ENCODE measurements around the gene WDFY1. TPM values are rescaled to one million over a fixed set of nuclear protein-coding genes. Genes with fewer than 3 reads are reported as not detected.

The WDFY1 gene
- total and polyA plus RNA-seq, 9 of the 15 experiments (the other 6 are each of a cell fraction or from before 2014, with no cell fraction given) = 5.4 to 27.6 (median 17.5) TPM

DNA sequence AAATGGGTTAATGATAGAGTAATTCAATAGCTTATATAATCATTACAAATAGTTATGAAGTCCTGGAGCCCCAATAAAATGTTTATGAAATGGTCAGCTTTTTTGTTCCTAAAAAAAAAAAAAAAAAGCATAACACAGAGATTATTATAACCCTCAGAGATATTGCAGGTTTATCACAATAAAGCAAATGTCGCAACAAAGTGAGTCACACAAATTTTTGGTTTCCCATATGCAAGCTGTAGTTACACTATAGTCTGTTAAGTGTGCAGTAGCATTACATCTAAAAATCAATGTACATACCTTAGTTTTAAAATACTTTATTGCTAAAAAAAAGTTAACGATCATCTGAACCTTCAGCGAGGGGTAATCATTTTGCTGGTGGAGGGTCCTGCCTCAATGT, 20.0 kb downstream of the WDFY1 start (continued):
- no peak for TF ChIP-seq PURB (CRISPR knock-in tag; IDR thresholded peaks at IDR 0.05; ENCODE audit: low read depth)
- TF ChIP-seq ZKSCAN1 (IDR thresholded peaks at IDR 0.05; ENCODE audit: low read depth, low read length) = no peak

GRCh38 chr2:223923976-223924375, 21.2 kb downstream of the WDFY1 start:
- Histone ChIP-seq H3K79me2 (ENCODE audit: control insufficient read depth, insufficient read depth, low read length) (no peaks in the 10 kb centered on the region; the same call in 2 of the 3 replicates), H3K9me3 (replicated peaks; ENCODE audit: control insufficient read depth, insufficient read depth, low read depth, low read length) (0 out of 2 replicates have a peak, but pooled peaks cover 2% of the 10 kb centered on the region), H3K9ac (ENCODE audit: insufficient read depth in 1 of 2, low read depth in 2 of 2, low read length in 2 of 2) (no peak overlapping the region), H3K4me1 (replicated peaks in 1 of 2; ENCODE audit: control insufficient read depth in 2 of 2, insufficient read depth in 2 of 2, low read length in 2 of 2) (0 out of 5 replicates have a peak, but pooled peaks cover 0 to 3% of the 10 kb centered on the region in 2 experiments), H3K4me2 (ENCODE audit: insufficient read depth, low read length) (no peak overlapping the region), H4K20me1 (replicated peaks; ENCODE audit: control insufficient read depth, insufficient read depth, low read length) (no peaks in the 10 kb centered on the region; the same call in 1 of the 2 replicates), H3K36me3 (ENCODE audit: control insufficient read depth, insufficient read depth, low read length) (no peaks in the 10 kb centered on the region), H3K27me3 (ENCODE audit: control insufficient read depth in 2 of 2, insufficient read depth in 2 of 2, low read length in 2 of 2) (no peaks in the 10 kb centered on the region), H2AFZ (ENCODE audit: low read depth, low read length) (no peak overlapping the region), H3K9me1 (ENCODE audit: control insufficient read depth, insufficient read depth, low read length) (no peaks in the 10 kb centered on the region), H3K27ac (ENCODE audit: extremely low read depth, low read depth, low read length) (no peak overlapping the region), H3K4me3 (no peak overlapping the region)
- DNase-seq (ENCODE audit: extremely low read depth in 1 of 4, low spot score in 3 of 4) = no peak
- POLR2A ChIA-PET = no interaction called here
- WGBS (ENCODE audit: insufficient coverage, low coverage, missing lambda C conversion rate) = 39% methylated on average over 2 of the region's 2 CpGs
- intact Hi-C loops (cut with micrococcal nuclease) (no loop called here), in situ Hi-C loops (cut with MboI) (no loop called here)
- no peak for ATAC-seq
- CTCF ChIA-PET (ENCODE audit: low intra/inter-chr PET ratio) = no interaction called here
- BruUV-seq (replicated peaks) = no TSS peak
- FAIRE-seq = no peak
- TF ChIP-seq ZSCAN32 (CRISPR knock-in tag; IDR thresholded peaks at IDR 0.05) = no peak
- TF ChIP-seq, protein P1, sequence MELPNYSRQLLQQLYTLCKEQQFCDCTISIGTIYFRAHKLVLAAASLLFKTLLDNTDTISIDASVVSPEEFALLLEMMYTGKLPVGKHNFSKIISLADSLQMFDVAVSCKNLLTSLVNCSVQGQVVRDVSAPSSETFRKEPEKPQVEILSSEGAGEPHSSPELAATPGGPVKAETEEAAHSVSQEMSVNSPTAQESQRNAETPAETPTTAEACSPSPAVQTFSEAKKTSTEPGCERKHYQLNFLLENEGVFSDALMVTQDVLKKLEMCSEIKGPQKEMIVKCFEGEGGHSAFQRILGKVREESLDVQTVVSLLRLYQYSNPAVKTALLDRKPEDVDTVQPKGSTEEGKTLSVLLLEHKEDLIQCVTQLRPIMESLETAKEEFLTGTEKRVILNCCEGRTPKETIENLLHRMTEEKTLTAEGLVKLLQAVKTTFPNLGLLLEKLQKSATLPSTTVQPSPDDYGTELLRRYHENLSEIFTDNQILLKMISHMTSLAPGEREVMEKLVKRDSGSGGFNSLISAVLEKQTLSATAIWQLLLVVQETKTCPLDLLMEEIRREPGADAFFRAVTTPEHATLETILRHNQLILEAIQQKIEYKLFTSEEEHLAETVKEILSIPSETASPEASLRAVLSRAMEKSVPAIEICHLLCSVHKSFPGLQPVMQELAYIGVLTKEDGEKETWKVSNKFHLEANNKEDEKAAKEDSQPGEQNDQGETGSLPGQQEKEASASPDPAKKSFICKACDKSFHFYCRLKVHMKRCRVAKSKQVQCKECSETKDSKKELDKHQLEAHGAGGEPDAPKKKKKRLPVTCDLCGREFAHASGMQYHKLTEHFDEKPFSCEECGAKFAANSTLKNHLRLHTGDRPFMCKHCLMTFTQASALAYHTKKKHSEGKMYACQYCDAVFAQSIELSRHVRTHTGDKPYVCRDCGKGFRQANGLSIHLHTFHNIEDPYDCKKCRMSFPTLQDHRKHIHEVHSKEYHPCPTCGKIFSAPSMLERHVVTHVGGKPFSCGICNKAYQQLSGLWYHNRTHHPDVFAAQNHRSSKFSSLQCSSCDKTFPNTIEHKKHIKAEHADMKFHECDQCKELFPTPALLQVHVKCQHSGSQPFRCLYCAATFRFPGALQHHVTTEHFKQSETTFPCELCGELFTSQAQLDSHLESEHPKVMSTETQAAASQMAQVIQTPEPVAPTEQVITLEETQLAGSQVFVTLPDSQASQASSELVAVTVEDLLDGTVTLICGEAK (IDR thresholded peaks at IDR 0.05) = no peak
- TF ChIP-seq, protein P1 (CRISPR knock-in tag; IDR thresholded peaks at IDR 0.05) = no peak
- TF ChIP-seq, protein P2, sequence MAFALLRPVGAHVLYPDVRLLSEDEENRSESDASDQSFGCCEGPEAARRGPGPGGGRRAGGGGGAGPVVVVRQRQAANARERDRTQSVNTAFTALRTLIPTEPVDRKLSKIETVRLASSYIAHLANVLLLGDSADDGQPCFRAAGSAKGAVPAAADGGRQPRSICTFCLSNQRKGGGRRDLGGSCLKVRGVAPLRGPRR (CRISPR knock-in tag; IDR thresholded peaks at IDR 0.05) = no peak
- TF ChIP-seq TAL1 (IDR thresholded peaks at IDR 0.05) = no peak
- TF ChIP-seq ZNF408 (CRISPR knock-in tag; IDR thresholded peaks at IDR 0.05; ENCODE audit: low read depth) = no peak
- TF ChIP-seq ZC3H4 (CRISPR knock-in tag; IDR thresholded peaks at IDR 0.05; ENCODE audit: borderline replicate concordance) = no peak
- TF ChIP-seq MYC (IDR thresholded peaks at IDR 0.05; ENCODE audit: low read depth, low read length) = no peak
- TF ChIP-seq MYC (CRISPR knock-in tag; IDR thresholded peaks at IDR 0.05; ENCODE audit: borderline replicate concordance, low read depth) = no peak

All from K562 (cell line).